PC-3 (cell line): Measurements from ENCODE around the gene GZMB. TPM values are rescaled to one million over a fixed set of nuclear protein-coding genes. Genes with fewer than 3 reads are reported as not detected.
A peak's percentile ranks its signal among the peaks of the same experiment; 100 is the strongest.

Experiments used
- ATAC-seq: fragments of 200-7000 bp; cut with Tn5 transposase; 2 replicates; pipeline ENCODE4 v1.9.1; 2020; ENCODE audit warnings: mild to moderate bottlenecking, moderate library complexity
- BruUV-seq: library from RNA; stranded (reverse); fragments of 400-500 nt; replicated peaks from 2 replicates; lab custom pipeline; 2021; lab: Mats Ljungman, UMichigan
- CTCF ChIA-PET: fragments of 300-600 bp; sonication (Branson Sonifier 250); formaldehyde crosslinking; loops from one replicate; lab custom pipeline; 2022; ENCODE audit warnings: antibody characterized with exemption; lab: Charles Lee
- POLR2A ChIA-PET: fragments of 300-600 bp; sonication (Branson Sonifier 250); formaldehyde crosslinking; loops from one replicate; lab custom pipeline; 2022; ENCODE audit warnings: antibody characterized with exemption; ENCODE audit not compliant: unreplicated experiment; lab: Charles Lee
- DNase-seq: peaks from one replicate; pipeline ENCODE4 v3.0.0-alpha.2; 2015
- H2AFZ ChIP-seq: fragments of 300-600 bp; sonication (generic); 2 replicates; pipeline ENCODE4 v1.6.0; 2016; ENCODE audit warnings: antibody characterized with exemption, low read length
- H3F3A ChIP-seq: fragments of 300-600 bp; sonication (generic); one replicate; pipeline ENCODE4 v1.6.0; 2017; ENCODE audit warnings: antibody characterized with exemption, low read length, control low read depth, mild to moderate bottlenecking; ENCODE audit not compliant: unreplicated experiment
- H3K27ac ChIP-seq: fragments of 300-600 bp; sonication (generic); 2 replicates; pipeline ENCODE4 v1.5.1; 2016; ENCODE audit warnings: mild to moderate bottlenecking, low read length
- H3K27me3 ChIP-seq: fragments of 300-600 bp; sonication (generic); 2 replicates; pipeline ENCODE4 v1.6.1; 2016; ENCODE audit warnings: low read length, mixed read lengths
- H3K36me3 ChIP-seq: fragments of 300-600 bp; sonication (generic); 2 replicates; pipeline ENCODE4 v1.6.1; 2016; ENCODE audit warnings: low read depth, mixed run types, low read length, mixed read lengths
- H3K4me1 ChIP-seq: fragments of 300-600 bp; sonication (generic); 2 replicates; pipeline ENCODE4 v1.5.1; 2016; ENCODE audit warnings: low read length; ENCODE audit not compliant: insufficient read depth
- H3K4me2 ChIP-seq: fragments of 300-600 bp; sonication (generic); 2 replicates; pipeline ENCODE4 v1.6.0; 2016; ENCODE audit warnings: low read length
- H3K4me3 ChIP-seq: fragments of 300-600 bp; sonication (generic); 2 replicates; pipeline ENCODE4 v1.5.1; 2016; ENCODE audit warnings: mild to moderate bottlenecking, low read length, mixed read lengths
- H3K79me2 ChIP-seq: fragments of 300-600 bp; sonication (generic); 2 replicates; pipeline ENCODE4 v1.6.1; 2017; ENCODE audit warnings: low read length, mixed read lengths
- H3K9ac ChIP-seq: fragments of 300-600 bp; sonication (generic); 2 replicates; pipeline ENCODE4 v1.6.0; 2016; ENCODE audit warnings: mild to moderate bottlenecking, low read length
- H3K9me2 ChIP-seq: fragments of 300-600 bp; sonication (generic); replicated peaks from 2 replicates; pipeline ENCODE4 v1.6.1; 2016; ENCODE audit warnings: mixed run types, low read length, mixed read lengths
- H3K9me3 ChIP-seq: fragments of 300-600 bp; sonication (generic); 2 replicates; pipeline ENCODE4 v1.6.1; 2016; ENCODE audit warnings: low read length, mixed read lengths
- H4K20me1 ChIP-seq: fragments of 300-600 bp; sonication (generic); 2 replicates; pipeline ENCODE4 v1.6.1; 2016; ENCODE audit warnings: low read length, mixed read lengths
- EZH2 ChIP-seq: fragments of 300-600 bp; sonication (generic); IDR thresholded peaks from one replicate; pipeline ENCODE4 v1.6.1; 2017; ENCODE audit warnings: antibody characterized with exemption, mild to moderate bottlenecking, low read length; ENCODE audit not compliant: unreplicated experiment
- EZH2phosphoT487 ChIP-seq: fragments of 300-600 bp; sonication (generic); IDR thresholded peaks from 2 replicates; pipeline ENCODE4 v1.6.1; 2018; ENCODE audit warnings: mild to moderate bottlenecking, antibody characterized with exemption, low read length, borderline replicate concordance
- intact Hi-C: fragments of 100-400 bp; cut with micrococcal nuclease; formaldehyde crosslinking; loops from 2 replicates; pipeline ENCODE4 v1.9.0; 2023
- total RNA-seq: library from RNA; depleted of rRNA; stranded (reverse); fragments of >200 nt; gene quantifications from 2 replicates; pipeline ENCODE4 v1.2.3, GENCODE V29; 2014
- TF ChIP-seq, protein P1 (sequence below): fragments of 300-600 bp; sonication (generic); conservative IDR thresholded peaks from 2 replicates; pipeline ENCODE4 v1.5.1; 2017; ENCODE audit warnings: antibody characterized with exemption, low read depth, mild to moderate bottlenecking, low read length

Gene GZMB
- total RNA-seq, 1 experiment from 2014 or later = not detected

DNA sequence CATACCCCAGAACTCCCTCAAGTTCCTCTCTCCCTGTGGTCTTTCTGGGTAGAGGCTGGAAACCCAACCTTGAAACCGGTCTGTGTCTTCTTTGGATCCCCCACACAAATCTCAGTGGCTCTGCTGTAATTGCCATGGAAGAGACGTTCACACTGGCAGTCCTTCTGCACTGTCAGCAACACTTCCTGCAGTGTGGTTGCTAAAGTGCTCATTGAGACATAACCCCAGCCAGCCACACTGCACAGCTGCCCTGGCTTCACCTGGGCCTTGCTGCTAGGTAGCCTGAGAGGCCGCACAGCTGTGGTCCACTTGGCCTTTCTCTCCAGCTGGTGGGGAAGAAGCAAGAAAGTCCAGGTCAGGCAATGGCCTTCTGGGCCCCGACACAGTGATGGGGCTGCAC is 26.9 kb downstream of the GZMB start:
- no peak overlapping the region for H3K4me2 ChIP-seq
- ATAC-seq (no peak), DNase-seq (no peak)
- CTCF ChIA-PET = no interaction called here
- no peaks in the 10 kb centered on the region for H3K9me2 ChIP-seq
- no peaks in the 10 kb centered on the region for H4K20me1 ChIP-seq
- no peak overlapping the region for H3K4me3 ChIP-seq
- TF ChIP-seq EZH2 = no peak
- TF ChIP-seq, protein P1, sequence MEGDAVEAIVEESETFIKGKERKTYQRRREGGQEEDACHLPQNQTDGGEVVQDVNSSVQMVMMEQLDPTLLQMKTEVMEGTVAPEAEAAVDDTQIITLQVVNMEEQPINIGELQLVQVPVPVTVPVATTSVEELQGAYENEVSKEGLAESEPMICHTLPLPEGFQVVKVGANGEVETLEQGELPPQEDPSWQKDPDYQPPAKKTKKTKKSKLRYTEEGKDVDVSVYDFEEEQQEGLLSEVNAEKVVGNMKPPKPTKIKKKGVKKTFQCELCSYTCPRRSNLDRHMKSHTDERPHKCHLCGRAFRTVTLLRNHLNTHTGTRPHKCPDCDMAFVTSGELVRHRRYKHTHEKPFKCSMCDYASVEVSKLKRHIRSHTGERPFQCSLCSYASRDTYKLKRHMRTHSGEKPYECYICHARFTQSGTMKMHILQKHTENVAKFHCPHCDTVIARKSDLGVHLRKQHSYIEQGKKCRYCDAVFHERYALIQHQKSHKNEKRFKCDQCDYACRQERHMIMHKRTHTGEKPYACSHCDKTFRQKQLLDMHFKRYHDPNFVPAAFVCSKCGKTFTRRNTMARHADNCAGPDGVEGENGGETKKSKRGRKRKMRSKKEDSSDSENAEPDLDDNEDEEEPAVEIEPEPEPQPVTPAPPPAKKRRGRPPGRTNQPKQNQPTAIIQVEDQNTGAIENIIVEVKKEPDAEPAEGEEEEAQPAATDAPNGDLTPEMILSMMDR = no peak
- no peak for TF ChIP-seq EZH2phosphoT487
- H2AFZ ChIP-seq = no peak overlapping the region
- no peaks in the 10 kb centered on the region for H3F3A ChIP-seq
- H3K9me3 ChIP-seq = no peaks in the 10 kb centered on the region
- intact Hi-C loops = no loop called here
- POLR2A ChIA-PET = no interaction called here
- H3K27ac ChIP-seq = no peak overlapping the region
- no peaks in the 10 kb centered on the region for H3K79me2 ChIP-seq
- H3K4me1 ChIP-seq = no peaks in the 10 kb centered on the region
- H3K27me3 ChIP-seq = no peaks in the 10 kb centered on the region; the same call in 1 of the 2 replicates
- H3K9ac ChIP-seq = no peak overlapping the region
- no TSS peak for BruUV-seq
- H3K36me3 ChIP-seq = no peaks in the 10 kb centered on the region

DNA sequence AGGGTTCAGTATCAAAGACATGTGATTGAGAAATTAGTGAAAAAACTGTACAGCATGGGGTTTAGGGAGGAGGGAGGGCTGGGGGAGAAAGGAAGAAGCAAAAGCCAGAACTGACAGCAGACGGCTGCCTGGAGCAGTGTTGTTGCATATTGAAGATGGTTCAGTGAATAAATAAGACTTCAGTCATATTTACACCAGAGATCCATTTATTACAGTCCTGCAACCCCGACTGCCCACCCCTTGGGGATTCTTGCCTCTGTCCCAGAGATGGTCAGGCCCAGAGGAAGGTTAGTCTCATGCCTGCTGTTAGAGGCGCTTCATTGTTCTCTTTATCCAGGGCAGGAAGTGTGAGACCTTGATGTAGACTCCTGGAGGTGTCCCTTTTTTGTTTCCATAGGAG is 27.7 kb downstream of the GZMB start:
- no peaks in the 10 kb centered on the region for H3K9me2 ChIP-seq
- H3K4me2 ChIP-seq = no peak overlapping the region
- no peak for TF ChIP-seq EZH2phosphoT487
- TF ChIP-seq, protein P1 = no peak
- no peak for TF ChIP-seq EZH2
- no peak overlapping the region for H3K9ac ChIP-seq
- intact Hi-C loops = no loop called here
- no peaks in the 10 kb centered on the region for H3F3A ChIP-seq
- ChIA-PET CTCF (no interaction called here), POLR2A (no interaction called here)
- no peak overlapping the region for H3K27ac ChIP-seq
- H3K36me3 ChIP-seq = no peaks in the 10 kb centered on the region
- DNase-seq (no peak), ATAC-seq (no peak)
- no TSS peak for BruUV-seq
- no peaks in the 10 kb centered on the region for H3K9me3 ChIP-seq
- no peaks in the 10 kb centered on the region for H3K79me2 ChIP-seq
- no peaks in the 10 kb centered on the region; the same call in 1 of the 2 replicates for H3K27me3 ChIP-seq
- H2AFZ ChIP-seq = no peak overlapping the region
- no peak overlapping the region for H3K4me3 ChIP-seq
- no peaks in the 10 kb centered on the region for H3K4me1 ChIP-seq
- H4K20me1 ChIP-seq = no peaks in the 10 kb centered on the region

DNA sequence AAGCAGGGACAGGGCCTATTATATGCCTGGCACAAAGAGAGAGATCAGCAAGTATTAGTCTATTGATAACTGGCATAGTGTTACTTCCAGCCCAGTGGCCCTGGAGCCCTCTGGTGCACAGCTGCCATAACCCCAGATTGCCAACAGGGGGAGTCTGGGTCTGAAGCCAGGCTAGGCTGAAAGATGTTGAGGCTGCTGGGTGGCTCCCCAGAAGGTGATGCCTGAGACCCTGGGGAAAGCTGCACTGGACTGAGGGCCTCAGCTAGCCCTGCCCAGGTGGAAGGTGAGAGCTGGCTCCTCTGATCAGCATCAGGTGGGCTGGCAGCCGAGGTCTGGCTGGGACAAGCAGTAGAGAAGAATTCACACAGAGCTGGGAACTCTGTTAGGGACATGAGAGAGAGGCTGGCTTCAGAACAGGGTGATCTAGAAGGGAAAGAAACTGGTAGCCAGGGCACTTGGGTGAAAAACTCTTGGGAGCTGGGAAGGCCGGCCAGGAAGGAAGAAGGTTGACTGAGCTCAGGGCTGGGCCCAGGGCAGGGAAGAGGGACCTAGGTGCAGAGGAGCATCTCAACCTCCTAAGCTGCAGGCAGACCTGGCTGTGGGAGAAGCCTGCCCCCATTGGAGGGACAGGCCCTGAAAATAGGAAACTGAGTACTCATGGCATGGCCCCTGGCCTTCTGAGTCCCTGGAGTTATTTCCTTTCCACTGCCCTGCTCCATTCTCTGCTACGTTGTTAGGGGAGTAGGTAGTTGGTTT is 28.4 kb downstream of the GZMB start:
- Histone ChIP-seq H3K9ac (no peak overlapping the region), H3K4me1 (no peaks in the 10 kb centered on the region), H3K4me3 (no peak overlapping the region), H3K9me3 (no peaks in the 10 kb centered on the region), H3K27ac (no peak overlapping the region), H3K36me3 (no peaks in the 10 kb centered on the region), H3K4me2 (no peak overlapping the region), H3K27me3 (no peaks in the 10 kb centered on the region; the same call in 1 of the 2 replicates), H2AFZ (no peak overlapping the region), H3F3A (no peaks in the 10 kb centered on the region), H3K9me2 (no peaks in the 10 kb centered on the region), H3K79me2 (no peaks in the 10 kb centered on the region), H4K20me1 (no peaks in the 10 kb centered on the region)
- ATAC-seq (peak; percentile 38; the same call in 1 of the 2 replicates), DNase-seq (peak; percentile 46)
- no TSS peak for BruUV-seq
- TF ChIP-seq EZH2phosphoT487 = no peak
- TF ChIP-seq, protein P1 = peak; percentile 71
- CTCF ChIA-PET = no interaction called here
- intact Hi-C loops = no loop called here
- POLR2A ChIA-PET = no interaction called here
